AG04450 (cell line): ENCODE data around the gene SYT15B. TPM values are rescaled to one million over a fixed set of nuclear protein-coding genes. Genes with fewer than 3 reads are reported as not detected.
"Not testable (repeated sequence)": the region's sequence is repeated elsewhere in the genome, so short reads cannot be mapped to it uniquely, and the experiment has no call there.

Experiments used
- CTCF ChIA-PET: fragments of 300-600, 350-600 bp; formaldehyde crosslinking; extraction: SDS; loops from one replicate; lab custom pipeline; 2022; ENCODE audit warnings: antibody characterized with exemption, inconsistent platforms; lab: Charles Lee
- POLR2A ChIA-PET: fragments of 350-600 bp; formaldehyde crosslinking; extraction: SDS; loops from one replicate; lab custom pipeline; 2021; ENCODE audit warnings: antibody characterized with exemption, inconsistent platforms; lab: Yijun Ruan, JAX
- DNase-seq: peaks from one replicate; pipeline ENCODE4 v3.0.0-alpha.2; 2011; ENCODE audit warnings: low read depth, low spot score
- H3K27ac ChIP-seq: one replicate; pipeline ENCODE4 v1.5.1; 2012; ENCODE audit warnings: low read depth, low read length, control low read depth
- H3K27me3 ChIP-seq: one replicate; pipeline ENCODE4 v1.6.0; 2012; ENCODE audit warnings: low read length; ENCODE audit not compliant: control insufficient read depth, insufficient read depth
- H3K4me3 ChIP-seq: 2 replicates; pipeline ENCODE4 v1.5.1; 2011; ENCODE audit warnings: mild to moderate bottlenecking, low read depth, low read length, control low read depth
- H3K9me3 ChIP-seq: 2 replicates; pipeline ENCODE4 v1.5.1; 2012; ENCODE audit warnings: low read length; ENCODE audit not compliant: control insufficient read depth, insufficient read depth
- polyA plus RNA-seq: library from polyadenylated mRNA; depleted of rRNA; stranded (reverse); fragments of >200 nt; gene quantifications from 2 replicates; pipeline ENCODE4 v1.2.3, GENCODE V29; 2011

SYT15B gene
- polyA plus RNA-seq, 1 experiment, result 0.11 TPM

DNA sequence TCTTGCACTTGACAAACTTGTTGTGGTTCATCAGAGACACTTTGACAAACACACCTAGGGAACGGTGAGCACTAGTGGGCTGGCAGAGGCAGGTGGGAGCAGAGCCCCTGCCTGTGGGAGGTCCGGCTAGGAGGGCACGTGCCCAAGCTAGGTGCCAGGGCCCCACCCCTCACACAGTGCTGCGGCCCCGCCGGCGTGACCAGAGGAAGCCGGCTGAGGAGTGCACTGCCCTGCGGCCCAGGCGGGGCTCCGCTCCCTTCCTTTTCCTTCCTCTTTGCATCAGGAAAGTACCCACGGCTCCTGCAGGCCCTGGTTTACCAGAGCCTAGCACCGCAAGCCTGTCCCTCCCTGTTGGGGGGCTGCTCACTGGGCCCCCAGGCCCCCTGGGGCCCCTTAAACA is 7.2 kb downstream of the SYT15B start:
- DNase-seq, POLR2A ChIA-PET, H3K9me3 ChIP-seq, H3K4me3 ChIP-seq, CTCF ChIA-PET, H3K27ac ChIP-seq, H3K27me3 ChIP-seq: not testable (repeated sequence)

- H3K4me3 ChIP-seq, POLR2A ChIA-PET: not testable (repeated sequence)
These were observed 9.5 kb downstream of the SYT15B start for GRCh38 chr10:47753871-47754270.

DNA sequence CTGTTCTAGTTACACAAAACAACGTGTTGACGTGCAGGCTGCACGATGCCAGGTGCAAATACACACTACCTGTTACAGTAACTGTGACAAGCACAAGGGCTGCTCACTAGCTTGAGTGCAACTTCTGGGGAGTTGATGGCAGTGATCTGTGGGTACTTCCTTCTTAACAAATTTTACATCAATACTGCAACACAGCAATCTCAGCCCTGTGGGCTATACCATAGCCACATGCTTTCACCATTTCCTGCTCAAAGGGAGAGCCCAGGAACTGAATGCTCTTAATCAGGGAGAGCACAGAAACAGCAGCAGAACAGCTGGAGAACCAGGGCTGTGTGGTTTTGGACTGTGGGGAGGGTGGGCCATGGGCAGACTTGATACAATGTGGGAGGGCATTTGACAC is 10.2 kb downstream of the SYT15B start:
- CTCF ChIA-PET, H3K9me3 ChIP-seq, H3K4me3 ChIP-seq, H3K27me3 ChIP-seq, POLR2A ChIA-PET, H3K27ac ChIP-seq, DNase-seq: not testable (repeated sequence)

More at GRCh38 chr10:47753871-47754270, 9.5 kb downstream of the SYT15B start:
- H3K27ac ChIP-seq, CTCF ChIA-PET, H3K27me3 ChIP-seq, DNase-seq, H3K9me3 ChIP-seq: not testable (repeated sequence)

GRCh38 chr10:47751821-47752220 is 11.6 kb downstream of the SYT15B start:
- CTCF ChIA-PET, H3K27me3 ChIP-seq, H3K9me3 ChIP-seq, DNase-seq, POLR2A ChIA-PET, H3K27ac ChIP-seq, H3K4me3 ChIP-seq: not testable (repeated sequence)

DNA sequence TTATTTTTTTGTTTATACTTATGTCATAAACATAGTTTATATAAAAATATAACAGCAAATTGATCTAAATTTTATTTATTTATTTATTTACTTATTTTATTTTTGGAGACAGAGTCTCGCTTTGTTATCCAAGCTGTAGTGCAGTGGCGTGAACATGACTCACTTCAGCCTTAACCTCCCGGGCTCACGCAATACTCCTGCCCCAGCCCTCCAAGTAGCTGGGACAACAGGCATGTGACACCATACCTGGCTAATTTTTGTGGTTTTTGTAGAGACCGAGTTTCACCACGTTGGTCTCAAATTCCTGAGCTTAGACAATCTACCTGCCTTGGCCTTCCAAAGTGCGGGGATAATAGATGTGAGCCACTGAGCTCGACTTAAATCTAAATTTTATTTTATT is 13.0 kb downstream of the SYT15B start:
- CTCF ChIA-PET, DNase-seq, H3K9me3 ChIP-seq, H3K27ac ChIP-seq, H3K4me3 ChIP-seq, POLR2A ChIA-PET, H3K27me3 ChIP-seq: not testable (repeated sequence)

- H3K27me3 ChIP-seq, DNase-seq, H3K9me3 ChIP-seq, CTCF ChIA-PET, H3K27ac ChIP-seq, H3K4me3 ChIP-seq, POLR2A ChIA-PET: not testable (repeated sequence)
These were observed 16.5 kb downstream of the SYT15B start for GRCh38 chr10:47746780-47747376.

- H3K4me3 ChIP-seq, POLR2A ChIA-PET, DNase-seq, H3K9me3 ChIP-seq, H3K27me3 ChIP-seq, CTCF ChIA-PET, H3K27ac ChIP-seq: not testable (repeated sequence)
These were observed 18.5 kb downstream of the SYT15B start for GRCh38 chr10:47744881-47745280.

DNA sequence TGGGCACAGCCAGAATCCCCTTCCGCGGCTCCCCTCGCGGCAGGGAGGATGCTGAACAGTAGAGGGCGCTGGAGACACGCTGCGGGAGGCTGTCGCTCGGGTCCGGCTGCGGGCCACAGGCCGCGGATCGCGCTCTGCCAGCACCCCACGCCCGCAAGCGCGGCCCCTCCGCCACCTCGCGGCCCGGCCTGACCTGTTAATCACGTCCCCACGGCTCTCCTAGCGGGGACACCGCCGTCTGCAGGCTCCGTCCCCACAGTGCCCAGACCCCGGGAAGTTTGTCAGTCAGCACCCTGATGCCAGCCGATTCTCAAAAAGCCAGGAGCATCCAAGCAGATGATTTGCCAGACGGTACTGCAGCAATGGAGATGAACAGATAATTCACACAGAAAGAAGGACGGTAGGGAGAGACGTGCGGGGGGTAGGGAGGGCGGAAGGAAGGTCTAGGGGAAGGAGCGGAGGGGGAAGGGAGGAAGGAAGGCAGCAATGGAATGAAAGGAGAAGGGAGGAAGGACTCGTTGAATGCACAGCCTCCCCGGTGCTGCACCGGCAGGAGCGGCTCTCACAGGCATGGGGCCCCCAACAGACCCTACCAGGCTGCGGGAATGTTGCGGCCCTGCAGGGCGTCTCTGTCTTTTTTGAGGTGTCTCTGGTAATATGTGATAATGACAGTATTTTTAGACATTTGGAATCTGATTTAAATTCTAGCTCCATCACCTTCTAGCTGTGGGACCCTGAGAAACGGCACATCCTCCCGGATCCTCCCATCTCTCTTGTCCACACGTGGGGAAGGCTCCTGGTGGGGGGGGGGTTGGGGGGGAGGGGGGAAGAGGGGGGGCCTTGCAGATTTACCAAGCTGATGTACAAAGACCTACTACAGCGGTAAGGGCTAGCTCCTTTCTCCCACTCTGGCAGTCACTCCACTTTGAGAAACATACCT is 19.5 kb downstream of the SYT15B start:
- CTCF ChIA-PET, H3K27ac ChIP-seq, H3K27me3 ChIP-seq, H3K9me3 ChIP-seq, POLR2A ChIA-PET, DNase-seq: not testable (repeated sequence)
- peak overlapping the region; percentile 55 for H3K4me3 ChIP-seq

GRCh38 chr10:47740868-47741267 is 22.5 kb downstream of the SYT15B start:
- POLR2A ChIA-PET, DNase-seq, CTCF ChIA-PET, H3K9me3 ChIP-seq, H3K27ac ChIP-seq, H3K27me3 ChIP-seq, H3K4me3 ChIP-seq: not testable (repeated sequence)

- H3K9me3 ChIP-seq, H3K27ac ChIP-seq, H3K4me3 ChIP-seq, POLR2A ChIA-PET, CTCF ChIA-PET, H3K27me3 ChIP-seq, DNase-seq: not testable (repeated sequence)
These were observed 32.5 kb downstream of the SYT15B start for GRCh38 chr10:47730911-47731310.

DNA sequence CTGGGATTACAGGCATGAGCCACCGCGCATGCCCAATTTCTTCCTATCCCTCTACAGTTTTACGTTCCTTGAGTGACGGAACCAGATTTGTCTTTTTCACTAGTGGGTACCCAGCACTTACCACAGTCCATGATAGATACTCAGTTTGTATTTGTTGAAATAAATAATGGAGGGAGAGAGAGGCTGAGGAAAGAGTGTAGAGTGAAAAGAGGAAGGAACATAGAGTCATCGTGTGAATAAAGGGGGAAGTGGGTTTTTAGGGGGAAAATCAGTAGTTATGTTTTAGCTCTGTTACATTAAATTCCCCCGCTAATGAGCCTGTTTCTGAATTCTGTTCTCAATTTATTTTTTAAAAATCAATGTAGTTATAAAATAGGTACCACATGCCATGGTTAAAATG is 37.7 kb downstream of the SYT15B start:
- H3K4me3 ChIP-seq, H3K27me3 ChIP-seq, POLR2A ChIA-PET, H3K27ac ChIP-seq, DNase-seq, H3K9me3 ChIP-seq, CTCF ChIA-PET: not testable (repeated sequence)

- CTCF ChIA-PET, H3K4me3 ChIP-seq, H3K9me3 ChIP-seq, H3K27ac ChIP-seq, POLR2A ChIA-PET, H3K27me3 ChIP-seq, DNase-seq: not testable (repeated sequence)
These were observed 38.3 kb downstream of the SYT15B start for GRCh38 chr10:47725047-47725446.
